Heart left ventricle (tissue), 13 donors: ENCODE measurements around the gene KCNN3.
"Not testable (repeated sequence)": the region's sequence is repeated elsewhere in the genome, so short reads cannot be mapped to it uniquely, and the experiment has no call there.

Experiments
- POLR2A ChIP-seq, 2 donors: fragments of 450-650 bp; IDR thresholded peaks; one replicate each; pipeline ENCODE4 v1.6.1; 2017; ENCODE audit warnings: antibody characterized with exemption in 2 of 2, mild to moderate bottlenecking in 2 of 2, moderate library complexity in 2 of 2
- TF ChIP-seq, protein P1 (sequence below), 12 donors: fragments of 200-600 bp; sonication (generic) in 4 of 12; IDR thresholded peaks; one replicate each; pipeline versions ENCODE4 v1.5.0 to v1.8.0; 2018 to 2022; ENCODE audit warnings: antibody characterized with exemption in 12 of 12, mild to moderate bottlenecking in 5 of 12
- donor health status: ischemic (EF 13 %, LVEDD 7.1; RV severe dilation, severe dysfunction).
- donor health status: DM: no; HTN: yes; CAD: no.
- donor health status: DM: no; HTN: no; CAD: no.
- donor health status: ischemic (EF 25% LVEDD 6.9; RV normal size, moderate dysfunction).
- donor health status: ischemic (EF 25% LVEDD 5.7; RV mildly dilated, moderate dysfunction).
- donor health status: ischemic (EF 35%, LVEDD 5.7; RV mildly dilated, moderate dysfunction).
- donor health status: nonischemic (EF 11% LVEDD 7.7; RV severe dilation, severe dysfunction).
- donor health status: DM: yes; HTN: yes; CAD: no.
- donor health status: PGD.
- donor health status: ischemic (EF 29% LVEDD 5.4; RV normal size, mild dysfunction).
- donor health status: nonischemic (EF 23%, LVEDD 6.1; RV moderate dilation, normal function).

GRCh38 chr1:154674456-154674855 is 195.6 kb downstream of the KCNN3 start:
- TF ChIP-seq POLR2A (IDR thresholded peaks at IDR 0.05) = not testable (repeated sequence)
- TF ChIP-seq, protein P1, sequence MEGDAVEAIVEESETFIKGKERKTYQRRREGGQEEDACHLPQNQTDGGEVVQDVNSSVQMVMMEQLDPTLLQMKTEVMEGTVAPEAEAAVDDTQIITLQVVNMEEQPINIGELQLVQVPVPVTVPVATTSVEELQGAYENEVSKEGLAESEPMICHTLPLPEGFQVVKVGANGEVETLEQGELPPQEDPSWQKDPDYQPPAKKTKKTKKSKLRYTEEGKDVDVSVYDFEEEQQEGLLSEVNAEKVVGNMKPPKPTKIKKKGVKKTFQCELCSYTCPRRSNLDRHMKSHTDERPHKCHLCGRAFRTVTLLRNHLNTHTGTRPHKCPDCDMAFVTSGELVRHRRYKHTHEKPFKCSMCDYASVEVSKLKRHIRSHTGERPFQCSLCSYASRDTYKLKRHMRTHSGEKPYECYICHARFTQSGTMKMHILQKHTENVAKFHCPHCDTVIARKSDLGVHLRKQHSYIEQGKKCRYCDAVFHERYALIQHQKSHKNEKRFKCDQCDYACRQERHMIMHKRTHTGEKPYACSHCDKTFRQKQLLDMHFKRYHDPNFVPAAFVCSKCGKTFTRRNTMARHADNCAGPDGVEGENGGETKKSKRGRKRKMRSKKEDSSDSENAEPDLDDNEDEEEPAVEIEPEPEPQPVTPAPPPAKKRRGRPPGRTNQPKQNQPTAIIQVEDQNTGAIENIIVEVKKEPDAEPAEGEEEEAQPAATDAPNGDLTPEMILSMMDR (IDR thresholded peaks at IDR 0.05) = not testable (repeated sequence)
